ENCODE data around the gene ARHGAP24.
"Not testable (repeated sequence)": the region's sequence is repeated elsewhere in the genome, so short reads cannot be mapped to it uniquely, and the experiment has no call there.

Gene ARHGAP24

GRCh38 chr4:85929961-85930665 is 455.2 kb downstream of the ARHGAP24 start:
- peak; percentile 57 for DNase-seq

GRCh38 chr4:85932500-85933290 is 457.7 kb downstream of the ARHGAP24 start:
- DNase-seq: peak; percentile 65

- no peak for DNase-seq
Measured at GRCh38 chr4:85933291-85933640, 458.3 kb downstream of the ARHGAP24 start.

GRCh38 chr4:85937507-85937906 is 462.6 kb downstream of the ARHGAP24 start:
- no peak for DNase-seq

- no peak for DNase-seq
Measured at GRCh38 chr4:85938062-85938461, 463.1 kb downstream of the ARHGAP24 start.

GRCh38 chr4:85938902-85939301 is 464.0 kb downstream of the ARHGAP24 start:
- DNase-seq: no peak

GRCh38 chr4:85939595-85939994 is 464.6 kb downstream of the ARHGAP24 start:
- DNase-seq: no peak

- no peak for DNase-seq
Measured at GRCh38 chr4:85940151-85940550, 465.2 kb downstream of the ARHGAP24 start.

- no peak for DNase-seq
Measured at GRCh38 chr4:85942107-85942506, 467.2 kb downstream of the ARHGAP24 start.

GRCh38 chr4:85946821-85947220 is 471.9 kb downstream of the ARHGAP24 start:
- no peak for DNase-seq

- no peak for DNase-seq
Measured at GRCh38 chr4:85951099-85951498, 476.1 kb downstream of the ARHGAP24 start.

- no peak for DNase-seq
Measured at GRCh38 chr4:85952528-85952927, 477.6 kb downstream of the ARHGAP24 start.

GRCh38 chr4:85952972-85953650 is 478.2 kb downstream of the ARHGAP24 start:
- DNase-seq: no peak

- DNase-seq: no peak
Measured at GRCh38 chr4:85953651-85954018, 478.7 kb downstream of the ARHGAP24 start.

GRCh38 chr4:85955620-85956292 is 480.8 kb downstream of the ARHGAP24 start:
- DNase-seq: no peak

- no peak for DNase-seq
Measured at GRCh38 chr4:85956293-85956945, 481.5 kb downstream of the ARHGAP24 start.

- DNase-seq: no peak
Measured at GRCh38 chr4:85961887-85962286, 486.9 kb downstream of the ARHGAP24 start.

GRCh38 chr4:85963231-85963630 is 488.3 kb downstream of the ARHGAP24 start:
- no peak for DNase-seq

GRCh38 chr4:85964298-85964697 is 489.3 kb downstream of the ARHGAP24 start:
- DNase-seq: no peak

- DNase-seq: not testable (repeated sequence)
Measured at GRCh38 chr4:85965017-85965416, 490.1 kb downstream of the ARHGAP24 start.

- DNase-seq: no peak
Measured at GRCh38 chr4:85965529-85965928, 490.6 kb downstream of the ARHGAP24 start.

GRCh38 chr4:85966373-85966772 is 491.4 kb downstream of the ARHGAP24 start:
- no peak for DNase-seq

GRCh38 chr4:85967872-85968271 is 492.9 kb downstream of the ARHGAP24 start:
- no peak for DNase-seq

All from retina (tissue), 1 donor.